PFSK-1 (cell line): Measurements from ENCODE around the gene PHF12.

Experiments used
- FOXP2 ChIP-seq: optimal IDR thresholded peaks from 2 replicates; pipeline ENCODE3; 2011; ENCODE audit warnings: borderline replicate concordance, control low read depth, inconsistent platforms; ENCODE audit not compliant: insufficient read depth; ENCODE audit errors: extremely low read length, extremely low read depth
- POLR2AphosphoS5 ChIP-seq: IDR thresholded peaks from 2 replicates; pipeline ENCODE4 v1.6.1; 2012; ENCODE audit warnings: low read depth, mild to moderate bottlenecking, control low read depth, low read length, moderate library complexity
- SIN3A ChIP-seq: IDR thresholded peaks from 2 replicates; pipeline ENCODE4 v1.6.1; 2012; ENCODE audit warnings: mild to moderate bottlenecking, low read length, moderate library complexity, borderline replicate concordance; ENCODE audit not compliant: insufficient read depth
- TAF1 ChIP-seq: IDR thresholded peaks from 2 replicates; pipeline ENCODE4 v1.6.1; 2012; ENCODE audit warnings: low read length, control low read depth, borderline replicate concordance; ENCODE audit not compliant: insufficient read depth
- TF ChIP-seq, protein P1 (sequence below), 2 experiments: IDR thresholded peaks; 2 replicates each; pipeline versions ENCODE4 v1.6.1 to v1.8.0; 2011 to 2012; ENCODE audit warnings: low read depth in 2 of 2, low read length in 2 of 2, control low read depth in 1 of 2, inconsistent platforms in 1 of 2, mild to moderate bottlenecking in 1 of 2, moderate library complexity in 1 of 2; ENCODE audit not compliant: insufficient read depth in 1 of 2

DNA sequence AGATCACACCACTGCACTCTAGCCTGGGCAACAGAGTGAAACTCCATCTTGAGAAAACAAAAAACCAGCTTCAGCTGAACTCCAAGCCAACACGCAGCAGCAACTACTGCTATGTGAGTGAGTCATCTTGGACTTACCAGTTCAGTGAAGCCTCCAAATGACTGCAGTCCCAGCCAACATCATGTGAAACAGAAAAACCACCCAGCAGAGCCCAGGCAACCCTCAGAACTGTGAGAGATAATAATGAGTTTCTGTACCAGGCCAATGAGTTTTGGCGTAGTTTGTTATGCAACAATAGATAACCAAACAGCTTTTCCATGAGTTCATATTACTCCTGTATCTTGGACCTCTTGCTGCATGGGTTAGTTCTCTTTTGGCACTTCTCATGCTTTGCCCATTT lies 23.3 kb downstream of the PHF12 start:
- TF ChIP-seq POLR2AphosphoS5 (no peak), TAF1 (no peak), SIN3A (no peak), FOXP2 (no peak)
- TF ChIP-seq, protein P1, sequence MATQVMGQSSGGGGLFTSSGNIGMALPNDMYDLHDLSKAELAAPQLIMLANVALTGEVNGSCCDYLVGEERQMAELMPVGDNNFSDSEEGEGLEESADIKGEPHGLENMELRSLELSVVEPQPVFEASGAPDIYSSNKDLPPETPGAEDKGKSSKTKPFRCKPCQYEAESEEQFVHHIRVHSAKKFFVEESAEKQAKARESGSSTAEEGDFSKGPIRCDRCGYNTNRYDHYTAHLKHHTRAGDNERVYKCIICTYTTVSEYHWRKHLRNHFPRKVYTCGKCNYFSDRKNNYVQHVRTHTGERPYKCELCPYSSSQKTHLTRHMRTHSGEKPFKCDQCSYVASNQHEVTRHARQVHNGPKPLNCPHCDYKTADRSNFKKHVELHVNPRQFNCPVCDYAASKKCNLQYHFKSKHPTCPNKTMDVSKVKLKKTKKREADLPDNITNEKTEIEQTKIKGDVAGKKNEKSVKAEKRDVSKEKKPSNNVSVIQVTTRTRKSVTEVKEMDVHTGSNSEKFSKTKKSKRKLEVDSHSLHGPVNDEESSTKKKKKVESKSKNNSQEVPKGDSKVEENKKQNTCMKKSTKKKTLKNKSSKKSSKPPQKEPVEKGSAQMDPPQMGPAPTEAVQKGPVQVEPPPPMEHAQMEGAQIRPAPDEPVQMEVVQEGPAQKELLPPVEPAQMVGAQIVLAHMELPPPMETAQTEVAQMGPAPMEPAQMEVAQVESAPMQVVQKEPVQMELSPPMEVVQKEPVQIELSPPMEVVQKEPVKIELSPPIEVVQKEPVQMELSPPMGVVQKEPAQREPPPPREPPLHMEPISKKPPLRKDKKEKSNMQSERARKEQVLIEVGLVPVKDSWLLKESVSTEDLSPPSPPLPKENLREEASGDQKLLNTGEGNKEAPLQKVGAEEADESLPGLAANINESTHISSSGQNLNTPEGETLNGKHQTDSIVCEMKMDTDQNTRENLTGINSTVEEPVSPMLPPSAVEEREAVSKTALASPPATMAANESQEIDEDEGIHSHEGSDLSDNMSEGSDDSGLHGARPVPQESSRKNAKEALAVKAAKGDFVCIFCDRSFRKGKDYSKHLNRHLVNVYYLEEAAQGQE (IDR thresholded peaks at IDR 0.05; ENCODE audit: insufficient read depth in 1 of 2, low read depth in 2 of 2, low read length in 2 of 2), result no peak
